SK-MEL-5 (cell line): Measurements from ENCODE around the gene HOXD1. TPM values are rescaled to one million over a fixed set of nuclear protein-coding genes. Genes with fewer than 3 reads are reported as not detected.

Experiments used
- DNase-seq: peaks from one replicate; pipeline ENCODE4 v3.0.0-alpha.2; 2016; ENCODE audit warnings: low read depth, low spot score
- in situ Hi-C: cut with HindIII; loops from 2 replicates; pipeline ENCODE4 v1.10.0; 2016; ENCODE audit warnings: low sequenced_read_pairs, high pct_unique_total_duplicates, low pct_unique_long_range_greater_than_20kb
- polyA plus RNA-seq, 2 experiments: library from polyadenylated mRNA; depleted of rRNA; stranded (reverse); fragments of >200 nt; gene quantifications; 2 replicates each; pipeline ENCODE4 v1.2.3, GENCODE V29; 2015
- total RNA-seq: library from RNA; depleted of rRNA; stranded (reverse); fragments of >200 nt; shearing (Covaris generic); gene quantifications from 2 replicates; pipeline ENCODE4 v1.2.3, GENCODE V29; 2014; rRNA removed

HOXD1 gene
- total RNA-seq = 9.8 and 10.3 TPM in 2 replicates
- 16.9 and 20.0 TPM in 2 replicates for polyA plus RNA-seq (2015; cell fraction: cytosol; rRNA removed)
- 7.9 and 8.9 TPM in 2 replicates for polyA plus RNA-seq (2015; cell fraction: nucleus; rRNA removed)

DNA sequence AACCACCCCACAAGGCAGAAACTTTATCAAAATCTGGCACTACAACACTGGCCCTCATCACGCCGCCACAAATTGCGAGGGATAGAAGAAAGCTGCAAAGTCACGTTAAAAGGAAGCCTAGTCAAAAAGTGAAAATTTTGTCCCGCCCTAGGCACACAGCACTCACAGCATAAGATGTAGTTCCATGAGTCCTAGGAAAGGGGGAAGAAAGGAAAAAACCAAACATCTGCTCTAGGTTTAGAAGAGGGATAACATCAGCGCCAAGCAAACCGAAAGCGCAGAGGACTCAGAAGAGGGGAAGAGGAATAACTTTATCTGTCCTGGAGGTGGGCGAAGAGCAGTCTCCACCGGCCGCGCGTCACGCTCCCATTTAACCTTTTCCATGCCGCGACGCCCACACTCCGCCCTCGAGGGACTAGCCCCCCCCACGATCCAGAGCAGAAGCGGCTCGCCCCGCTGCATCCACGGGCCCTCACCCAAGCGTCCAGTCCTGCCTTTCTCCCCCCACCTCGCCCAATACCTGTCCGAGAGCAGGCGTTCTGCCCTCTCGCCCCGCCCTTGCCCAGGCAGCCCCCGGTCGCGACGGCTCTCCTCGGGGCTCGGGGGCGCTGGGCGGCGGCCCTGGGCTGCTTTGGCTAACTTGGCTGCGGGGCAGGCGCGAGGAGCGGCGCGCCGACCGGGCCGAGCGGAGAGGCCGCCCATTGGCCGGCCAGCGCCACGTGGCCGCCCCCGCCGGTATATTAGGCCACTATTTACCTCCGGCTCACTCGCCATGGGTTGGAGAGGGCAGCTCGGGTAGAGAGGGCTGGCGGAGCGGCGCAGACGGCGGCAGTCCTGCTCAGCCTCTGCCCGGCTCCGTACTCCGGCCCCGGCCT is at the start of gene HOXD1:
HOXD1 (plus strand) TSS at position 770 of the 875 bp plus-strand sequence. CDS start 134 bp downstream, outside the sequence.
- peak; percentile 77 for DNase-seq
- in situ Hi-C loops = no loop called here

- no peak for DNase-seq
- in situ Hi-C loops = no loop called here
Measured at GRCh38 chr2:176138923-176139660, 49.4 kb upstream of the HOXD1 start.

DNA sequence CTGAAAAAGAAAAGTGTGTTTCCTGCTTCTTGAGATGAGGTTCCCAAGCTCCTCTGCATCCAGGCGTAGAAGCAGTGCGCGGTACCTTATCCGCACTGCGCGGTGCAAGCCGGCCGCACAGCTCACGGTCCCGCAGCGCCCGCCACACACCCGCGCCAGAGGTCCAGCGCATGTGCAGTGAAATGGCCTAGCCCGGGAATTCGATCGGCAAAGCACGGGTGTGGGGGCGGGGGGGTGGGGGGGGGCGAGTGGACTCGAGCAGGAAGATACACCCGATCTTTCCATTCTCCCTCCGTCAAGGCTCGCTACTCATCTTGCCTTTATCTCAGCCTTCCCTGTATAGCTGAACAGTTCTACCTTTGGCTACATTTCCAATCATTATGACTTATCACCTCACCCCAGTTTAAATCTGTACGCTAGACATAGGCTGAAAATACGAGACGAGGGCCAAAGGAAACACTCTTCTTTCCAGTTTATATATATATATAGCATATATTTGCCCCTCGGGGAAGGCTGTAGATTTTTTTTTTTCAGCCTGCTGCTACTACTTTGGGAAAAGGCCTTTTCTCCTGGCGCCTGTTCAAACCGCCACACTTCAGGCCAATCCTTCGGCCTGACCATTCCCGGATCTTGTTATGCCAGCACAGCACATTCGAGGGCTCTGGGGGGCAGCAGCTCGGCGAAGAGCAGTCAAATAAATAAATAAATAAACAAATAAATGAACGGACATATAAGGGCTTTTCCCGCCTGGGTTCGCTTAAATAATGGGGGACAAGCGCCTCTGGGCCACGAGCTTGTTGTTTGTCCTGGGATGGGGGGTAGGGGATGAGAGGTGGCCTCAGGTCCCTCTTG is 48.6 kb upstream of the HOXD1 start:
- in situ Hi-C loops = no loop called here
- DNase-seq = no peak

DNA sequence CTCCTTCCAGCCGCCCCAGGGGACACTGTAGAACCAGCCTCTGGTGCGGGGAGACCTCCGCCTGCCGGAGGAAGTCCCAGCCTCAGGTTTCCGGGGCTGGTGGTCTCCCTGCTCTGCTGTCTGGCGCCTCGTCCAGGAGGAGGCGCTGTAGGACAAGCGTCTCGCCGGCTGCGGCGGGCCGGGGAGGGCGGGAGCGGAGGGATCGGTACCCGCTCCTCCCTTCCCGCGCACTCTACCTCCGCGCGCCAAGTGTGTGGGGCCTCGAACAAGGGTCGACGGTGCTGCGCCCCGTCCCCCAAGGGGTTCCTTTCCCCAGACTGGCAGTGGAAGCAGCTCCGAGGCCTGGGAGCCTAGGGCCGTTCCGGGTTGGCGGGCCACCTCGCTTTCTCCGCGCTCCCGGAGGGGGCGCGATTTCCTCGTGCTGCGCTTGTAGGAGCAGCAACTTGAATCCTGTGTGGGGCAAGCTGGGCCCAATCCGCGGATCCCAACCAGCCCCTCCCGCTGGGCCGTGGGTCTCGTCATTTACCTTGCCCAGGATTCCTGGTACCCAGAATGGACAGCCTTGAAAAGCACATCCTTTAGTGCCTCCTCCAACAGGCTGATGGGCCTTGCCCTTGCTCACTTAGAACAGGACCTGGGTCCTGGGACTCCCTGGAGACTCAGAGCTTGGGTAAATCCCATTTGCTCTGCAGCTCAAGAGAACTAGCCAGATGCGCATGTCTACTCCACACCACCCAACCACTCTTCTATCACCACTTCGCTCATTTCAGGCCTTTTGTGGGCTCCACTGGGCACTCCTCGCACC is 47.8 kb upstream of the HOXD1 start:
- in situ Hi-C loops = no loop called here
- peak; percentile 80 for DNase-seq

DNA sequence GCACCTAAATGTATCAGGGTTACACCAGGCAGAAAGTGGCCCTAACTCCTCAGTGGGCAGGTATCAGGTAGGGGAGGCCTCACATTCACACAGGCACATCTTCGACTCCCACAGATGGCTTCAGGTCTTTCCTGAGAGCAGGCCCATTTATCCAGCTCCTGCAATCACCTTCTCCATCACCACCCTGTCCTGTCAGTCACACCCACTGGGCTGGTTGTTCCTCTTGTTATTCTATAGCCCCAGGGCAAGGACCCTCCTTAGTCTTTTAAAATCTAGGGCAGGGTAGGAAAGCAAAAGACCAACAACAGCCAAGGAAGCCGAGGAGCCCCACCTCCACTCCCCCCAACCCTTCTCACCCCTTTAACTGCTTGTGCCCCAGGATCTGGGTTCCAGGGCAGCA is 46.2 kb upstream of the HOXD1 start:
- in situ Hi-C loops = no loop called here
- DNase-seq = no peak

DNA sequence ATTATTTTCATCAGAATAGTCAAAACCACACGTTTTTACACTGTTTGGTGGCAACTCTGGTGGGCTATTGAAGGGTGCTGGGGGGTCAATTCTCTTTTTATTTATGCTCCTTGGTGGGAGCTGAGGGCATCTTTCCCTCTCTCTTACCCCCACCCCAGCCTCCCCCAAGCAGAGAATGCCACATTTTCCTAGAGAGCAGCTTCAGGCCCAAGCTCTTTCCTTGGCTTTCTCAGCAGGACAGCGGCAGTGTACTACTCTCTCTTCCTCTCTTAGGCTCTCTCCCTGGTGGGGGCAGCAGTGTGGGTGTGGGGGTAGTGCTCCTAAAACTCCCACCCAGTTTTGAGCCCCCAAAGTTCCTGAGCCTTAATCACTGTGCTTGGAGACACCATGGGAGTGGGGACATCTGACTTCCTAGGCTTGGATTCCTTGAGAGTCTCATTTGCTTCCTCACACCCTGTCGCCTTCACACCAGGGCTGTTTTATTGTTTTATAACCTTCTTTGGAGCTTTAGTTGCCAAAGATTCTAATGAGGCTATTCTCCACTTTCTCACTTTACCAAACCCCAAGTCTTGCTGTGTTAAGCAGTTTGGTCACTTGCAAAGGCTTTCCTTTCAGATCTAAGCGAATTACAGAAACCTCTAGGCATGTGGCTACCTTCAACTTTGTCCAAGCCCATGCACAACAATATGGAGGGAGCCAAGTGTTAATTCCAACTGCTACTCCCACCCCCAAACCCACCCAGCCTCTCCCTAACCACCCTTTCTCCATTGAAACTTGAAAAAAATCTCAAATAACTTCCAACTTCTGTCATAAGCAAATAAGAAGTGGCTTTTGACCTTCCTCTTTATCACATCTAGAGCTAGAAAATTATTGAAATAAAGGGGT is 43.1 kb upstream of the HOXD1 start:
- in situ Hi-C loops = no loop called here
- no peak for DNase-seq

DNA sequence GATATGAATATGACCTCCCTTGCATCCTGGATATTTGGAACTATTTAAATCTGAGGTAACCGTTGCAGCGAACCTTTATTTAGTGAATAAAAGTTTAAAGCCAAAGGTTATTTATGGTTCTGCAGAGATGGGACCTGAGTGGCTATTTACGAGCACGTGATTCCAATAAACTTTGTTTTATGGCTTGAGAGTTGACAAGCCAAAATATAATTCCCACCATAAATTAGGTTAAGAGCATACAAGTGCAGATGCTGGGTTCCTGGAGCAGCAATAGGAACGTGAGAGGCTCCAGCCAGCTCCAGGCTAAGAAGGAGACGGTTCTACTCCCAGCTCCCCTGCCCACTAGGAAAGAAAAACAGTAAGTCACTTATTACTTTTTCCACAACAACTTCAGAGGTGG is 42.4 kb upstream of the HOXD1 start:
- DNase-seq = no peak
- in situ Hi-C loops = no loop called here

GRCh38 chr2:176146645-176147044 is 41.8 kb upstream of the HOXD1 start:
- no peak for DNase-seq
- in situ Hi-C loops = no loop called here

- in situ Hi-C loops = no loop called here
Measured at GRCh38 chr2:176147210-176147799, 41.2 kb upstream of the HOXD1 start.

GRCh38 chr2:176147800-176148496 is 40.5 kb upstream of the HOXD1 start:
- DNase-seq = no peak
- in situ Hi-C loops = no loop called here

More at GRCh38 chr2:176147210-176147799, 41.2 kb upstream of the HOXD1 start:
- no peak for DNase-seq

- in situ Hi-C loops = no loop called here
- DNase-seq = no peak
Measured at GRCh38 chr2:176148751-176149421, 39.6 kb upstream of the HOXD1 start.

DNA sequence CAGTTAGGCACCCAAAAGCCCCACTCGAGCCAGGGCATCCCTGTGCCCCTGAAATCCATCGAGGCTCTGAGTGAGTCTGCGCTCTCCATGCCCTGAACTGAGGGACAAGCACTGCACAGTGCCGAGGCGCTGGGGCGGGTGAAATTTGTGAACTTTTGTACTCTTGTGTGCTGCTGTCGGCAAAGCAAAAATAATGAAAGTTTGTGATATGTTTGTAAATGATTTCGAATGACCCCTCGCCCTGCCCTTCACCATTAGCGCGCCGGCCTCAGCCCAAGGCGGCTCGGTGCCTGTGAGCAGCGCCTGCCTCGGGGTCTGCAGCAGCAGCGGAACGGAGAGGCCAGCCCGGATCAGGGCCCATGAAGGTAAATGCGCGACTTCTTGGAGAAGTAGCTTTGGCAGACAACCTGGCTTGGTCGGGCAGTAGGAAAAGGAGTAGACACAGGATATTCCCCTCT is 39.0 kb upstream of the HOXD1 start:
- DNase-seq = no peak
- in situ Hi-C loops = no loop called here

DNA sequence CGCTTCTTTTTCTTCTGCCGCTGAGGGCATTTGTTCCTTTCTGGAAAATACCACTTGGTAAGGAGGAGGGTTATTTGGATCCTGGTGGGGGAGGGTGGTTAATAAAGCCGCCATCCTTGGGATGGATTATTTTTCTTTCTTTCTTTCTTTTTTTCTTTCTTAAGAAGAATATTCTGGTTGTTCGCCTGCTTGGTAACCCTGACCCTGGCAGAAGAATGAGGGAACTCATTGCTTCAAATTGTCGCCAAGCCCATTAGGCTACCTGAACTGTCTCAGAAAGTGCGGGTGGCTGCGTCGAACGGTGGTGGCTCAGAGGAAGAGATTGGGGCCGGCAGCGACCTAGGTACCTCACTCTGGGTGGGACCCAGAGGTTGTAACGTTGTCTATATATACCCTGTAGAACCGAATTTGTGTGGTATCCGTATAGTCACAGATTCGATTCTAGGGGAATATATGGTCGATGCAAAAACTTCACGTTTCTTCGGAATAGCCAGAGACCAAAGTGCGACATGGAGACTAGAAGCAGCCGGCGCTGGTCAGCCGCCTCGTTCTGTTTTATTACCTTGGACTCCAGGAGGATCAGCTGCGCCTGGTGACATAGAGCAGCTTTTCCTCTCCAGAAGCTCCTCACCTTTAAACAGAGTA is 38.4 kb upstream of the HOXD1 start:
- DNase-seq = no peak
- in situ Hi-C loops = no loop called here
